ENCODE measurements around the gene LZTFL1. TPM values are rescaled to one million over a fixed set of nuclear protein-coding genes. Genes with fewer than 3 reads are reported as not detected.
A peak's percentile ranks its signal among the peaks of the same experiment; 100 is the strongest.

The LZTFL1 gene
- total and polyA plus RNA-seq, 2 experiments from 2014 or later: 6.3 to 13.9 TPM

GRCh38 chr3:45871780-45872179 lies 29.9 kb upstream of the LZTFL1 start:
- no peaks in the 10 kb centered on the region for H3K36me3 ChIP-seq (ENCODE audit: insufficient read depth)
- ATAC-seq: peak; percentile 52
- no peaks in the 10 kb centered on the region for H3K27me3 ChIP-seq (ENCODE audit: insufficient read depth)
- peak overlapping the region; percentile 84 for H2AFZ ChIP-seq
- no peaks in the 10 kb centered on the region for H4K20me1 ChIP-seq (replicated peaks; ENCODE audit: insufficient read depth)
- TF ChIP-seq EZH2phosphoT487 (IDR thresholded peaks at IDR 0.05; ENCODE audit: unreplicated experiment) (no peak), NANOG (IDR thresholded peaks at IDR 0.05; ENCODE audit: borderline replicate concordance) (no peak), CREB1 (CRISPR knock-in tag; IDR thresholded peaks at IDR 0.05; ENCODE audit: low read depth) (no peak), STAT1 (IDR thresholded peaks at IDR 0.05; ENCODE audit: unreplicated experiment) (no peak), ZNF462 (CRISPR knock-in tag; IDR thresholded peaks at IDR 0.05) (no peak), ZNF114 (CRISPR knock-in tag; IDR thresholded peaks at IDR 0.05) (no peak), JUNB (IDR thresholded peaks at IDR 0.05; ENCODE audit: unreplicated experiment) (no peak), REST (IDR thresholded peaks at IDR 0.05; ENCODE audit: unreplicated experiment) (no peak), POLR2AphosphoS5 (IDR thresholded peaks at IDR 0.05; ENCODE audit: low read depth) (no peak), ZNF331 (CRISPR knock-in tag; IDR thresholded peaks at IDR 0.05; ENCODE audit: low read depth) (no peak), CTCF (conservative IDR thresholded peaks at IDR 0.05; ENCODE audit: low read depth in 2 of 2) (no peak), EZH2 (IDR thresholded peaks at IDR 0.05; ENCODE audit: low read depth, unreplicated experiment) (no peak), ETS1 (IDR thresholded peaks at IDR 0.05) (no peak)
- H3K4me3 ChIP-seq: no peak overlapping the region
- H3K27ac ChIP-seq (ENCODE audit: low read depth): no peak overlapping the region
- DNase-seq (ENCODE audit: low spot score): peak; percentile 13
- peaks cover 8% of the 10 kb centered on the region for H3K4me1 ChIP-seq (ENCODE audit: insufficient read depth)
- Mint-ChIP-seq H3K9me3 (no peaks in the 10 kb centered on the region), H3K27me3 (ENCODE audit: insufficient read depth, low read depth, poor library complexity) (peaks cover 4% of the 10 kb centered on the region), H3K27ac (peak overlapping the region; percentile 10; the same call in 1 of the 2 replicates), H3K4me1 (peaks cover 14% of the 10 kb centered on the region), H3K4me3 (no peak overlapping the region), H3K36me3 (ENCODE audit: low read depth) (no peaks in the 10 kb centered on the region)
- 0 out of 2 replicates have a peak, but pooled peaks cover 3% of the 10 kb centered on the region for H3K9me2 ChIP-seq (ENCODE audit: insufficient read depth)
- H3F3A ChIP-seq (replicated peaks; ENCODE audit: low read depth): no peaks in the 10 kb centered on the region
- H3K4me2 ChIP-seq: 0 out of 2 replicates have a peak overlapping the region, but pooled peaks have one; percentile 20
- no peaks in the 10 kb centered on the region for H3K79me2 ChIP-seq (replicated peaks; ENCODE audit: insufficient read depth)

Data from GM23338 (cell line).